T-helper 2 cell treated with Interferon-gamma antibody and Interleukin-4, amounts not matched to agents 5 μg/mL and 100 μg/mL, for 36 hours (primary cell): ENCODE results near the gene CITED4.

Experiments used
- DNase-seq: peaks from one replicate; pipeline ENCODE4 v3.0.0; 2021; ENCODE audit warnings: low spot score
- H3K27ac Mint-ChIP-seq: one replicate; pipeline ENCODE4 v1.8.0; 2021; ENCODE audit warnings: mild to moderate bottlenecking, mixed read lengths
- H3K27me3 Mint-ChIP-seq: one replicate; pipeline ENCODE4 v1.8.0; 2021; ENCODE audit warnings: low read depth, mixed read lengths
- H3K36me3 Mint-ChIP-seq: one replicate; pipeline ENCODE4 v1.8.0; 2021; ENCODE audit warnings: low read depth, mixed read lengths
- H3K4me1 Mint-ChIP-seq: one replicate; pipeline ENCODE4 v1.8.0; 2021; ENCODE audit warnings: low read depth, mixed read lengths
- H3K4me3 Mint-ChIP-seq: one replicate; pipeline ENCODE4 v1.8.0; 2022; ENCODE audit warnings: mild to moderate bottlenecking, moderate library complexity, mixed read lengths
- H3K9me3 Mint-ChIP-seq: one replicate; pipeline ENCODE4 v1.8.0; 2021; ENCODE audit warnings: mixed read lengths

The CITED4 gene, protein sequence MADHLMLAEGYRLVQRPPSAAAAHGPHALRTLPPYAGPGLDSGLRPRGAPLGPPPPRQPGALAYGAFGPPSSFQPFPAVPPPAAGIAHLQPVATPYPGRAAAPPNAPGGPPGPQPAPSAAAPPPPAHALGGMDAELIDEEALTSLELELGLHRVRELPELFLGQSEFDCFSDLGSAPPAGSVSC

DNA sequence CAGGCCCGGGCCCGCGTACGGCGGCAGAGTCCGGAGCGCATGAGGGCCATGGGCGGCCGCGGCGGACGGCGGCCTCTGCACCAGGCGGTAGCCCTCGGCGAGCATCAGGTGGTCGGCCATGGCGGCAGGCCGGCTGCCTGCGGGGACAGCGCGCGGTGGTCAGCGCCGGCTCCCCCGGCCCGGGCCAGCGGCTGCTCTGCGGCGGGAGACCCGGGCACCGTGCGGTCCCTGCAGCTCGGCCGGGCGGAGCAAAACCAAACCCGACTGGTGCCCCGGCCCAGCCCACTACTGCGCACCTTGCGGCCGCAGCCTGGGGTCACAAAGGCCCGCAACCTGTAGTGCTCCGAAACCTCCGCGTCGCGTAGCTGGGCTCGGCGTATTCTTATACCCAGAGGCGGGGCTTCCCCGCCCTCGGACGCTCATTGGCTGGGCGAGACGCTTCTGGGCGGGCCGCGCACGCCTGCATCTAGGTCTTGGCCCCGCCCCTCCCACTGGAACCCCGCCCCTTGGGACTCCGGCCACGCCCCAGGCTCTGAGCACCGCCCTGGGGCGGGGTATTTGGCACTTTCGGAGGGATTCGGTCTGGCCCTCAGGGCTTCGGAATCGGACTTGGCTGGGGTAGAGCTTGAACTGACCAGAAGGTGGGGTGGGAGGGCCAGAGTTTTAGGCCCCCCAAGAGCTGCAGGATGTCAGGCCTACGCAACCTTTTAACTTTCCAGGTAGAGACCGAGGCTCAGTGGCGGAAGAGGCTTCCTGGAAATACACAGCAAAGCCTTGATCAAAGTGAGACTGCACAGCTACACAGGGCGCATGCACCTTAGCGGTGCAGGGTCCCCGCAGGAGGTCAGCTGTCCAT is at the start of gene CITED4:
TSS of gene CITED4 (minus strand) at position 356 of the 856 bp plus-strand sequence. CDS start at position 120, 236 bp downstream.
- DNase-seq = peak; percentile 93
- Mint-ChIP-seq H3K4me1 (peaks cover 21% of the 10 kb centered on the region), H3K4me3 (peak within 1 kb of the TSS; percentile 91), H3K36me3 (peaks cover 4% of the 10 kb centered on the region), H3K27ac (peak within 1 kb of the TSS; percentile 95), H3K27me3 (peaks cover 31% of the 10 kb centered on the region), H3K9me3 (no peaks in the 10 kb centered on the region)

DNA sequence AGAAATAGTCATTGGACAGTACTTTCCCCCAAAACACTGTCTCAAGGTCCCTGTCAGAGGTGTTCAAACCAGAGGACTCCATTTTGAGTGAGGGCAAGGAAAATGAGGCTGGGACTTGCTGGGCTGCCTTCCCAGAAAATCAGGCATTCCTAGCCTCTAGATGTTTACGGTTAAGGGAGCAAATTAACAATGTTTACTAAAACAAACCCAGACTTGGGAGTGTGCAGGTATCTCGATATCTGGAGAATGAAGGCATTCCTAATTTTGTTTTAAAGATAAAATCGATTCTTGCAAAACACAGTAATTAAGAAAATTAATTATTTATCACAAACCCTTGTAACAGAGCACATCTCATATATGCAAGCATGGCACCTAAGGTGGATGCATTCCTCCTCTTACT is 48.9 kb upstream of the CITED4 start:
- Mint-ChIP-seq H3K4me1 (no peaks in the 10 kb centered on the region), H3K9me3 (no peaks in the 10 kb centered on the region), H3K27me3 (peaks cover 3% of the 10 kb centered on the region), H3K36me3 (no peaks in the 10 kb centered on the region), H3K27ac (no peak overlapping the region), H3K4me3 (no peak overlapping the region)
- DNase-seq = no peak

- Mint-ChIP-seq H3K27me3 (peaks cover 3% of the 10 kb centered on the region), H3K4me1 (no peaks in the 10 kb centered on the region), H3K9me3 (no peaks in the 10 kb centered on the region), H3K27ac (no peak overlapping the region), H3K36me3 (no peaks in the 10 kb centered on the region), H3K4me3 (no peak overlapping the region)
- no peak for DNase-seq
These were observed 47.1 kb upstream of the CITED4 start for GRCh38 chr1:40909281-40909680.

DNA sequence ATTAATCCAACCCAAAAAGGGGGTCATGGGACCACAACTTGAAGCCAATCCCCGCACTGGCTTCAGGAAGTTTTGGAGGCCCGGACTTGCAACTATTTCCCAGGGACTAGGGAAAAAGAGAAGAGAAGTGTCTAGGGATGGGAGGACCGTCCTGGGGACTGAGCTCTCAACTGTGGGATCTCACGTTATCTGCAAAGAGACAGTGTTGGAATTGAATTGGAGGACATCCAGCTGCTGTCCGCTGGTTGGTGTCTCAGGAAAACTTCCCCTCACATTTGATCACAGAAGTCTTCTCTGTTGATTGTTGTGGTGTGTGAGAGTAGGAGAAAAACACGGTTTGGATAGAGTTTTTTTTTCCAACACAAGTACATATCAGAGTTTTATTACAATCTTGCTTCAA is 46.2 kb upstream of the CITED4 start:
- DNase-seq = no peak
- no peak overlapping the region for H3K27ac Mint-ChIP-seq
- H3K4me1 Mint-ChIP-seq = no peaks in the 10 kb centered on the region
- H3K27me3 Mint-ChIP-seq = peaks cover 8% of the 10 kb centered on the region
- no peaks in the 10 kb centered on the region for H3K9me3 Mint-ChIP-seq
- no peak overlapping the region for H3K4me3 Mint-ChIP-seq
- no peaks in the 10 kb centered on the region for H3K36me3 Mint-ChIP-seq

GRCh38 chr1:40907899-40908298 is 45.7 kb upstream of the CITED4 start:
- H3K4me3 Mint-ChIP-seq = no peak overlapping the region
- no peak for DNase-seq
- no peaks in the 10 kb centered on the region for H3K4me1 Mint-ChIP-seq

DNA sequence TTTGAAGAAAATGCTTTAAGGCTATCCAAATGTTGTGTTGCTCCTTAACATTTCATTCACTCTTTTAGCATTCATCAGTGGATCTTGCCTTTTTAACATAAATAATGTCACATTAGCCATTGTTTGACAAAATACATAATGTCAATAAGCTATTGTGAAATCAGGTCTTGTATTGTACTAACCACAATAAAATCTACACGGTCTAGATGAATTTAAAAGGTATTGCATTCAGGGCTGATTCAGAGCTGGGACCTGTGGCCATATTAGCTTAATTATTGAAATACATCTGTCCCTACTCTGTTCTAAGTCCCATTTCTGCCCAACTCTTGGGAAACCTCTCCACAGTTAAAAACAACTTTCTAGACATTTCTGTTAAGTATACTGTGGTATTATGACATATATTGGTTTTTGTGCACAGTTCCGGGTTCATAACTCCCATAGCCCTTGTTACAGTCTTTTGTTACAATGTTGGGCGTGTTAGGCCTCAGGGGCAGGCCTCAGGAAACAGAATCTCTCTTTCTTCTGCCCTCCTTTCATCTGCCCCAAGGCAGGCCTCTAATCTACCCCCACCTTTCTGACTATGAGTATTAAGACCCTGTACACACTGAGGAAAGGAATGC is 44.7 kb upstream of the CITED4 start:
- Mint-ChIP-seq H3K4me1 (no peaks in the 10 kb centered on the region), H3K9me3 (no peaks in the 10 kb centered on the region), H3K4me3 (no peak overlapping the region), H3K36me3 (no peaks in the 10 kb centered on the region), H3K27ac (no peak overlapping the region), H3K27me3 (peaks cover 9% of the 10 kb centered on the region)
- DNase-seq = no peak

More at GRCh38 chr1:40907899-40908298, 45.7 kb upstream of the CITED4 start:
- peaks cover 9% of the 10 kb centered on the region for H3K27me3 Mint-ChIP-seq
- no peaks in the 10 kb centered on the region for H3K36me3 Mint-ChIP-seq
- H3K9me3 Mint-ChIP-seq = no peaks in the 10 kb centered on the region
- H3K27ac Mint-ChIP-seq = no peak overlapping the region

DNA sequence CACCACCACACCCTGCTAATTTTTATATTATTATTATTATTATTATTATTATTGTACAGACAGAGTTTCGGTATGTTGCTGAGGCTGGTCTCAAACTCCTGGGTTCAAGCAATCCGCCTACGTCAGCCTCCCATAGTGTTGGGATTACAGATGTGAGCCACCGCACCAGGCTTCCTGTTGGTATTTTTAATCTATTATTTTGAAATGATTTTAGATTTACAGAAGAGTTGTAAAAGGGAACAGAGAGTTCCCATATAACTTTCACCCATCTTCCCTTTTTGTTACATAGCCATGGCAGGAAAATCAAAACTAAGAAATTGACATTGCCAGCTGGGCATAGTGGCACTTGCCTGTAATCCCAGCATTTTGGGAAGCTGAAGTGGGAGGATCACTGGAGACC is 42.9 kb upstream of the CITED4 start:
- Mint-ChIP-seq H3K4me1 (no peaks in the 10 kb centered on the region), H3K36me3 (no peaks in the 10 kb centered on the region), H3K4me3 (no peak overlapping the region), H3K27ac (no peak overlapping the region), H3K9me3 (no peaks in the 10 kb centered on the region), H3K27me3 (peaks cover 7% of the 10 kb centered on the region)
- no peak for DNase-seq

DNA sequence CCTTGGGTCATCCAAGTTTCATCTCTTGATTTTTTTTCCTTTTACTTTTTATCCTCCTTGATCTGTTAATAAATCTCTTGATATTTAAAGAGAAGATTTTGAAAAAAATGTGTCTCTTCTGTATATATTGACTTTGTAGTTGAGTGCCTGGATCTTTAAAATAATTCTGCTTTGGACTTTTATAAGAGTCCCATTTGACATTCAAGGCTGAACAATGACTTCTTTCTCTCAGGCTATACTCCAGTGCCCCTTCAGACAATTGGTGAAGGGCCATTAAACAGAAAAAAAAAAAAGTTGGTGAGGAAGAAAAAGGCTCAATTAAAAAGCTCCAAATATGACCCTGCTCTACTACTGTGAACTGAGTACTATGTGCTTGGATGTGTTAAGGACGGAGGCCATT is 40.9 kb upstream of the CITED4 start:
- H3K27me3 Mint-ChIP-seq = peaks cover 7% of the 10 kb centered on the region
- H3K9me3 Mint-ChIP-seq = no peaks in the 10 kb centered on the region
- no peaks in the 10 kb centered on the region for H3K4me1 Mint-ChIP-seq
- no peak for DNase-seq
- no peaks in the 10 kb centered on the region for H3K36me3 Mint-ChIP-seq
- H3K27ac Mint-ChIP-seq = no peak overlapping the region
- no peak overlapping the region for H3K4me3 Mint-ChIP-seq

- Mint-ChIP-seq H3K27ac (no peak overlapping the region), H3K36me3 (no peaks in the 10 kb centered on the region), H3K4me3 (no peak overlapping the region), H3K9me3 (no peaks in the 10 kb centered on the region), H3K27me3 (peaks cover 7% of the 10 kb centered on the region), H3K4me1 (no peaks in the 10 kb centered on the region)
- DNase-seq = no peak
These were observed 40.0 kb upstream of the CITED4 start for GRCh38 chr1:40901886-40902852.

- Mint-ChIP-seq H3K27ac (no peak overlapping the region), H3K4me1 (no peaks in the 10 kb centered on the region), H3K4me3 (no peak overlapping the region), H3K9me3 (peaks cover 11% of the 10 kb centered on the region), H3K27me3 (peaks cover 7% of the 10 kb centered on the region), H3K36me3 (peaks cover 2% of the 10 kb centered on the region)
- DNase-seq = no peak
These were observed 37.2 kb upstream of the CITED4 start for GRCh38 chr1:40899230-40899870.

DNA sequence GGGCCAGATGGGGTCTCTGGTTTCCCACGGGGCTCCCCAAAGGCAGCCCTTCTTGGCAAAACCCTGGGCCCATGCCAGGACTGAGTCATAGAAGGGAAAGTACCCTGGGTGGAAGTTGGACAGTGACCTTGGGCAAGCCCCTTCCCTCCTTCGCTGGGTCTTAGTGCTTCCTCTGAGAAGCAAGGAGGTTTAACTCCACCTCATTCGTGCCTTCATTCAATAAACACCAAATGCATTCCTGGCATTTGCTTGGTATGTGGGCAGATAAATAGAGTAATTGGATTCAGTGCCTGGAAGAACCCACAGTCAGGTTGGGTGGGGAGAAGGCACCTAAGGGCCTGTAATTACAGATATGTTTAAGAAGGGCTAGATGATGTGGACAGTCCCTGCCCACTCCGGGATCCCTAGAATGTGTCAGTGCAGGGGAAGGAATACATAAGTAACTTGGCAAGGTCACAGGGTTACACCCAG is 36.3 kb upstream of the CITED4 start:
- Mint-ChIP-seq H3K27me3 (peaks cover 3% of the 10 kb centered on the region), H3K9me3 (peaks cover 19% of the 10 kb centered on the region), H3K4me3 (no peak overlapping the region), H3K4me1 (no peaks in the 10 kb centered on the region), H3K27ac (no peak overlapping the region), H3K36me3 (peaks cover 2% of the 10 kb centered on the region)
- no peak for DNase-seq

- no peak for DNase-seq
- Mint-ChIP-seq H3K4me3 (no peak overlapping the region), H3K27me3 (no peaks in the 10 kb centered on the region), H3K4me1 (no peaks in the 10 kb centered on the region), H3K36me3 (peaks cover 2% of the 10 kb centered on the region), H3K27ac (no peak overlapping the region), H3K9me3 (peaks cover 25% of the 10 kb centered on the region)
These were observed 35.4 kb upstream of the CITED4 start for GRCh38 chr1:40897513-40897912.

GRCh38 chr1:40896482-40896881 is 34.3 kb upstream of the CITED4 start:
- H3K27ac Mint-ChIP-seq = no peak overlapping the region
- H3K9me3 Mint-ChIP-seq = peaks cover 25% of the 10 kb centered on the region
- no peak overlapping the region for H3K4me3 Mint-ChIP-seq
- no peaks in the 10 kb centered on the region for H3K4me1 Mint-ChIP-seq
- DNase-seq = no peak
- peaks cover under 1% of the 10 kb centered on the region for H3K27me3 Mint-ChIP-seq
- peaks cover 2% of the 10 kb centered on the region for H3K36me3 Mint-ChIP-seq
